GM12892 (cell line): ENCODE data around the gene TENT5A.

ENCODE experiments used
- POLR2A ChIP-seq: IDR thresholded peaks from 2 replicates; pipeline ENCODE4 v1.6.1; 2011; ENCODE audit warnings: low read depth, low read length, control low read depth
- POLR2AphosphoS5 ChIP-seq: IDR thresholded peaks from 2 replicates; pipeline ENCODE4 v1.6.1; 2011; ENCODE audit warnings: low read depth, low read length, control low read depth
- TAF1 ChIP-seq: IDR thresholded peaks from 2 replicates; pipeline ENCODE4 v1.6.1; 2011; ENCODE audit warnings: low read depth, mild to moderate bottlenecking, control low read depth, low read length, borderline replicate concordance

DNA sequence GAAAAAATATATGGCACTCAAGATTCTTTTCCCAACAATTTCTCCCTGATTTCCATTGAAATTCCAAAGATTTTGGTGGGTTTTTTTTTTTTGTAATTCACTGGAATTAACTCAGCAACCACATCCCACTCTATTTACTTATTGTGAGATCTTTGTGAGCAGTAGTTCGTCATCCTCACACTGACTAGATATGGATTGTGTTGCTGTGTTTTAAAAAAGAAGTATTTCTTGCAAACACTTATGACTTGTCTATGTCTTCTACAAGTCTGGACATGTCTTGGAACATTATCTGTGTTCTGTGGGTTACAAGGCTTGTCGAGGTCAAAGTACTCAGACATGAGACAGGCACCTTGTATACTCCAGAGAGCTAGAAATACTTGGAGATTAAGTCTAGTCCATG, 7.3 kb upstream of the TENT5A start:
- TF ChIP-seq POLR2A (no peak), POLR2AphosphoS5 (no peak), TAF1 (no peak)
